Breast epithelium (tissue), 3 donors: ENCODE results near the gene VGLL4.

Experiments used
- POLR2A ChIP-seq: fragments of 450-650 bp; IDR thresholded peaks from one replicate; pipeline ENCODE4 v1.6.1; 2016; ENCODE audit warnings: antibody characterized with exemption, mild to moderate bottlenecking, moderate library complexity
- POLR2AphosphoS5 ChIP-seq, 3 donors: sonication (generic); formaldehyde crosslinking; IDR thresholded peaks; one replicate each; pipeline ENCODE4 v1.6.1; 2017; ENCODE audit warnings: antibody characterized with exemption in 3 of 3
- TF ChIP-seq, protein P1 (sequence below), 3 donors: fragments of 450-650 bp; IDR thresholded peaks; one replicate each; pipeline ENCODE4 v1.5.1; 2016 to 2017; ENCODE audit warnings: antibody characterized with exemption in 3 of 3, mild to moderate bottlenecking in 3 of 3, moderate library complexity in 3 of 3

DNA sequence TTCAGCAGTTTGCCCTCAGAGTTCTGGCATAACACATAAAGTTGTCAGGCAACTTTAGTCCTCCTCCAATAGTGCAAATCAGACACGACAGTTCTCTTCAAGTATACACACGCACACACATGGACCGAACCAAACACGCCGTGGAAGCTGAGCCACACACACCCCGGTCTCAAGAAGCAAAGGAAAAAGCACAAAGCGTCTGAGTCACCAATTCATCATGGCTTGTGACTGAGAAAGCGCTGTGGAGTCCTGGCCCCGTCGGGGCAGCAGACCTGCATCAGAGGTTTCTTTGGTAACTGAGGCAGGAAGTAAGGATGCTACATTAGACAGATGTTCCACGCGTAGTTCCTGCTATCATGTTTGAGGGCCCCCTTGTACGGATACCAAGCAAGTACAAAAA is 85.7 kb downstream of the VGLL4 start:
- TF ChIP-seq, protein P1, sequence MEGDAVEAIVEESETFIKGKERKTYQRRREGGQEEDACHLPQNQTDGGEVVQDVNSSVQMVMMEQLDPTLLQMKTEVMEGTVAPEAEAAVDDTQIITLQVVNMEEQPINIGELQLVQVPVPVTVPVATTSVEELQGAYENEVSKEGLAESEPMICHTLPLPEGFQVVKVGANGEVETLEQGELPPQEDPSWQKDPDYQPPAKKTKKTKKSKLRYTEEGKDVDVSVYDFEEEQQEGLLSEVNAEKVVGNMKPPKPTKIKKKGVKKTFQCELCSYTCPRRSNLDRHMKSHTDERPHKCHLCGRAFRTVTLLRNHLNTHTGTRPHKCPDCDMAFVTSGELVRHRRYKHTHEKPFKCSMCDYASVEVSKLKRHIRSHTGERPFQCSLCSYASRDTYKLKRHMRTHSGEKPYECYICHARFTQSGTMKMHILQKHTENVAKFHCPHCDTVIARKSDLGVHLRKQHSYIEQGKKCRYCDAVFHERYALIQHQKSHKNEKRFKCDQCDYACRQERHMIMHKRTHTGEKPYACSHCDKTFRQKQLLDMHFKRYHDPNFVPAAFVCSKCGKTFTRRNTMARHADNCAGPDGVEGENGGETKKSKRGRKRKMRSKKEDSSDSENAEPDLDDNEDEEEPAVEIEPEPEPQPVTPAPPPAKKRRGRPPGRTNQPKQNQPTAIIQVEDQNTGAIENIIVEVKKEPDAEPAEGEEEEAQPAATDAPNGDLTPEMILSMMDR (IDR thresholded peaks at IDR 0.05), result no peak
- TF ChIP-seq POLR2AphosphoS5 (IDR thresholded peaks at IDR 0.05) (peak in 1 of 3 donors; percentile 10), POLR2A (no peak)
